ENCODE data around the gene NXPH3. TPM values are rescaled to one million over a fixed set of nuclear protein-coding genes. Genes with fewer than 3 reads are reported as not detected.

Gene NXPH3
- total RNA-seq, 3 donors from 2014 or later (not counting 1 experiment from before 2014, with no cell fraction given), result not detected

GRCh38 chr17:49576088-49576916, 631 bp downstream of the NXPH3 start:
- no peaks in the 10 kb centered on the region for H3K9me3 Mint-ChIP-seq
- DNase-seq, result peak in 1 of 2 donors; percentile 25
- Histone ChIP-seq H3K27me3 (ENCODE audit: control insufficient read depth, insufficient read depth, low read length) (peaks cover 32% of the 10 kb centered on the region), H3K4me3 (ENCODE audit: low read length) (no peak overlapping the region), H3K9me3 (ENCODE audit: control insufficient read depth, insufficient read depth, low read length) (no peaks in the 10 kb centered on the region), H3K36me3 (ENCODE audit: control insufficient read depth, insufficient read depth, low read length) (no peaks in the 10 kb centered on the region), H3K27ac (ENCODE audit: low read length) (no peak overlapping the region), H3K4me1 (ENCODE audit: control insufficient read depth, insufficient read depth, low read length) (peaks cover 13% of the 10 kb centered on the region)
- TF ChIP-seq, protein P1, sequence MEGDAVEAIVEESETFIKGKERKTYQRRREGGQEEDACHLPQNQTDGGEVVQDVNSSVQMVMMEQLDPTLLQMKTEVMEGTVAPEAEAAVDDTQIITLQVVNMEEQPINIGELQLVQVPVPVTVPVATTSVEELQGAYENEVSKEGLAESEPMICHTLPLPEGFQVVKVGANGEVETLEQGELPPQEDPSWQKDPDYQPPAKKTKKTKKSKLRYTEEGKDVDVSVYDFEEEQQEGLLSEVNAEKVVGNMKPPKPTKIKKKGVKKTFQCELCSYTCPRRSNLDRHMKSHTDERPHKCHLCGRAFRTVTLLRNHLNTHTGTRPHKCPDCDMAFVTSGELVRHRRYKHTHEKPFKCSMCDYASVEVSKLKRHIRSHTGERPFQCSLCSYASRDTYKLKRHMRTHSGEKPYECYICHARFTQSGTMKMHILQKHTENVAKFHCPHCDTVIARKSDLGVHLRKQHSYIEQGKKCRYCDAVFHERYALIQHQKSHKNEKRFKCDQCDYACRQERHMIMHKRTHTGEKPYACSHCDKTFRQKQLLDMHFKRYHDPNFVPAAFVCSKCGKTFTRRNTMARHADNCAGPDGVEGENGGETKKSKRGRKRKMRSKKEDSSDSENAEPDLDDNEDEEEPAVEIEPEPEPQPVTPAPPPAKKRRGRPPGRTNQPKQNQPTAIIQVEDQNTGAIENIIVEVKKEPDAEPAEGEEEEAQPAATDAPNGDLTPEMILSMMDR (IDR thresholded peaks at IDR 0.05), result no peak
- H3K27me3 Mint-ChIP-seq (ENCODE audit: low read depth in 2 of 2), result peaks cover 29 to 55% of the 10 kb centered on the region in 2 donors
- 1% methylated on average over 66 of the region's 68 CpGs for WGBS (ENCODE audit: insufficient coverage)
- intact Hi-C loops (cut with micrococcal nuclease), result no loop called here
- no peaks in the 10 kb centered on the region for H3K36me3 Mint-ChIP-seq
- ATAC-seq, result peak in 1 of 3 donors; percentile 28
- peak overlapping the region; percentile 74 for H3K4me3 Mint-ChIP-seq
- H3K27ac Mint-ChIP-seq, result no peak overlapping the region
- H3K4me1 Mint-ChIP-seq, result peaks cover 0 to 17% of the 10 kb centered on the region in 2 donors

DNA sequence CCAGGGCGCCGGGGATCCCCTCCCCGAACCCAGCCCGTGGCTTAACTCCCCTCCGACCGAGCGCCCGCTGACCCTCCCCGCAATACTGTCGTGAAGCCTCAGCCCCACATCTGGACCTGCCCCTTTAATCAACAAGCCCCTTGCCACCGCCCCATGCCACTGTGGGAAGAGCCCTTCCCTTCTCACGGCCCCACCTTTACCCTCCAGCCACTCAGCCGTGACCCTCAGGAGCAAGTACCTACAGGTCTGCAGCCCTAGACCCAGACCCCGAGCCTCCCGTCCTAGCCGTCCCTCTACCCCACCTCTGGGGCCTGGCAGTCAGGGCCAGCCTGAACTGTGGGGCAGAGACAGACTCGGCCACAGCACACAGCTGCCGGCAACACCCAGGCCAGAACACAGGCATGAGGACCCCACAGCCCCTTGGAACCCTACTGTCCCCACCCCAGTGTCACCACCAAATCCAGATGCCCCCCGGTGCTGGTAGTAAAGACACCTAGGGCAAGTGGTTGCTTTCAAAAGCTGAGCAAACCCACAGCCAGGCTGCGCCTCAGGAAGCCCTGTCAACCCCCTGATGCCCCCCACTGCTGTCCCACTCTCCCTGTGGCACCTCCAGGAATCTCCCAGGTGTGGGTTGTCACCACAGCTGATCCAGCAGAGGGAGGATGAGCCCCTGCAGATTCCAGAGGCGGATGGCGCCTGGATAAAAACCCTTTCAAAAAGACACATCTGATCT, 1.4 kb downstream of the NXPH3 start:
- intact Hi-C loops (cut with micrococcal nuclease), result no loop called here
- H3K27ac ChIP-seq (ENCODE audit: low read length), result no peak overlapping the region
- no peaks in the 10 kb centered on the region for H3K36me3 Mint-ChIP-seq
- H3K27me3 ChIP-seq (ENCODE audit: control insufficient read depth, insufficient read depth, low read length), result peaks cover 32% of the 10 kb centered on the region
- DNase-seq (peak in 1 of 2 donors; percentile 12), ATAC-seq (no peak)
- no peak overlapping the region for H3K27ac Mint-ChIP-seq
- H3K27me3 Mint-ChIP-seq (ENCODE audit: low read depth in 2 of 2), result peaks cover 29 to 49% of the 10 kb centered on the region in 2 donors
- no peak overlapping the region for H3K4me3 ChIP-seq (ENCODE audit: low read length)
- TF ChIP-seq, protein P1 (IDR thresholded peaks at IDR 0.05), result no peak
- H3K36me3 ChIP-seq (ENCODE audit: control insufficient read depth, insufficient read depth, low read length), result no peaks in the 10 kb centered on the region
- peak overlapping the region; percentile 53 for H3K4me3 Mint-ChIP-seq
- no peaks in the 10 kb centered on the region for H3K9me3 Mint-ChIP-seq
- H3K4me1 ChIP-seq (ENCODE audit: control insufficient read depth, insufficient read depth, low read length), result peaks cover 12% of the 10 kb centered on the region
- no peaks in the 10 kb centered on the region for H3K9me3 ChIP-seq (ENCODE audit: control insufficient read depth, insufficient read depth, low read length)
- H3K4me1 Mint-ChIP-seq, result peaks cover 0 to 11% of the 10 kb centered on the region in 2 donors
- 38% methylated on average over 22 of the region's 22 CpGs for WGBS (ENCODE audit: insufficient coverage)

GRCh38 chr17:49577650-49577934, 1.9 kb downstream of the NXPH3 start:
- TF ChIP-seq, protein P1 (IDR thresholded peaks at IDR 0.05), result no peak
- no peak overlapping the region for H3K4me3 Mint-ChIP-seq
- Histone ChIP-seq H3K27me3 (ENCODE audit: control insufficient read depth, insufficient read depth, low read length) (peaks cover 32% of the 10 kb centered on the region), H3K4me1 (ENCODE audit: control insufficient read depth, insufficient read depth, low read length) (peaks cover 12% of the 10 kb centered on the region), H3K4me3 (ENCODE audit: low read length) (no peak overlapping the region), H3K27ac (ENCODE audit: low read length) (no peak overlapping the region), H3K9me3 (ENCODE audit: control insufficient read depth, insufficient read depth, low read length) (no peaks in the 10 kb centered on the region), H3K36me3 (ENCODE audit: control insufficient read depth, insufficient read depth, low read length) (no peaks in the 10 kb centered on the region)
- WGBS (ENCODE audit: insufficient coverage), result 83% methylated on average over 3 of the region's 3 CpGs
- ATAC-seq (no peak), DNase-seq (no peak)
- no peaks in the 10 kb centered on the region for H3K36me3 Mint-ChIP-seq
- no peaks in the 10 kb centered on the region for H3K9me3 Mint-ChIP-seq
- no peak overlapping the region for H3K27ac Mint-ChIP-seq
- intact Hi-C loops (cut with micrococcal nuclease), result no loop called here
- peaks cover 0 to 11% of the 10 kb centered on the region in 2 donors for H3K4me1 Mint-ChIP-seq
- H3K27me3 Mint-ChIP-seq (ENCODE audit: low read depth in 2 of 2), result peaks cover 29 to 46% of the 10 kb centered on the region in 2 donors
